Measurements from ENCODE around the gene SNAPC4. TPM values are rescaled to one million over a fixed set of nuclear protein-coding genes. Genes with fewer than 3 reads are reported as not detected.

The SNAPC4 gene
- polyA plus RNA-seq, 1 of the 3 experiments (the other 2 are of a cell fraction), result 9.2 TPM

DNA sequence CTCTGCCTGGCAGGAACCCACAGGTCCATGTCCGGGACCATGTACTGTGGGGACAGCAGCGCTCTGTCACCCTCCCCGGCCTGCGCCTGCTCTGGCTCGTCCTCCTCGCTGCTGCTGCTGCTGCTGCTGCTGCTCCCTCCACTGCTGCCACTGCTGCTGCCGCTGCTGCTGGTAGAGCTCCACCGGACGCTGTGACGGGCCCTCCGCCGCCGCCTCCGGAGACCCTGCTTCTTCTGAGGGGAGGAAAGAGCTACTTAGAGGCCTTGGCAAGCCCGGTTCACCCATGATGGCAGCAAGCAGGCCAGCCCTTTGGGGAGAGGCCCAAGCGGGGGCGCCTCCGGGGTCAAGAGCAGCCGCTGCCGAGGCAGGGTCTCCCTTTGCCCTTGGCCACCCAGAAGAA lies 16.5 kb downstream of the SNAPC4 start:
- Histone ChIP-seq H3K9me3 (no peaks in the 10 kb centered on the region), H3K27me3 (ENCODE audit: insufficient read depth) (no peaks in the 10 kb centered on the region), H3K4me2 (no peak overlapping the region), H3K9me2 (no peaks in the 10 kb centered on the region), H3K4me3 (ENCODE audit: low read depth in 2 of 2, low read length in 1 of 2) (no peak overlapping the region), H3K79me2 (ENCODE audit: insufficient read depth) (no peaks in the 10 kb centered on the region), H3K9ac (no peak overlapping the region), H3F3A (replicated peaks; ENCODE audit: insufficient read depth) (peaks cover 6% of the 10 kb centered on the region), H3K36me3 (replicated peaks in 1 of 2; ENCODE audit: control insufficient read depth in 1 of 2, insufficient read depth in 2 of 2, low read length in 1 of 2) (peaks cover 25 to 68% of the 10 kb centered on the region in 2 experiments), H3K27ac (ENCODE audit: low read depth in 2 of 2, low read length in 1 of 2) (no peak overlapping the region), H2AFZ (ENCODE audit: low read depth) (no peak overlapping the region), H3K4me1 (ENCODE audit: control insufficient read depth in 1 of 2, insufficient read depth in 2 of 2, low read depth in 1 of 2, low read length in 1 of 2) (no peaks in the 10 kb centered on the region), H4K20me1 (ENCODE audit: insufficient read depth) (no peaks in the 10 kb centered on the region)
- no peak for TF ChIP-seq TEAD4 (IDR thresholded peaks at IDR 0.05; ENCODE audit: borderline replicate concordance, insufficient read depth)
- no peak for TF ChIP-seq FOXJ3 (CRISPR knock-in tag; IDR thresholded peaks at IDR 0.05)
- TF ChIP-seq, protein P1, sequence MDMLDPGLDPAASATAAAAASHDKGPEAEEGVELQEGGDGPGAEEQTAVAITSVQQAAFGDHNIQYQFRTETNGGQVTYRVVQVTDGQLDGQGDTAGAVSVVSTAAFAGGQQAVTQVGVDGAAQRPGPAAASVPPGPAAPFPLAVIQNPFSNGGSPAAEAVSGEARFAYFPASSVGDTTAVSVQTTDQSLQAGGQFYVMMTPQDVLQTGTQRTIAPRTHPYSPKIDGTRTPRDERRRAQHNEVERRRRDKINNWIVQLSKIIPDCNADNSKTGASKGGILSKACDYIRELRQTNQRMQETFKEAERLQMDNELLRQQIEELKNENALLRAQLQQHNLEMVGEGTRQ (IDR thresholded peaks at IDR 0.05; ENCODE audit: borderline replicate concordance, low read depth, low read length), result no peak
- TF ChIP-seq NFIC (IDR thresholded peaks at IDR 0.05; ENCODE audit: borderline replicate concordance), result no peak
- TF ChIP-seq, protein P2, sequence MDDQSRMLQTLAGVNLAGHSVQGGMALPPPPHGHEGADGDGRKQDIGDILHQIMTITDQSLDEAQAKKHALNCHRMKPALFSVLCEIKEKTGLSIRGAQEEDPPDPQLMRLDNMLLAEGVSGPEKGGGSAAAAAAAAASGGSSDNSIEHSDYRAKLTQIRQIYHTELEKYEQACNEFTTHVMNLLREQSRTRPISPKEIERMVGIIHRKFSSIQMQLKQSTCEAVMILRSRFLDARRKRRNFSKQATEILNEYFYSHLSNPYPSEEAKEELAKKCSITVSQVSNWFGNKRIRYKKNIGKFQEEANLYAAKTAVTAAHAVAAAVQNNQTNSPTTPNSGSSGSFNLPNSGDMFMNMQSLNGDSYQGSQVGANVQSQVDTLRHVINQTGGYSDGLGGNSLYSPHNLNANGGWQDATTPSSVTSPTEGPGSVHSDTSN (IDR thresholded peaks at IDR 0.05), result no peak
- no peak for TF ChIP-seq GABPA (IDR thresholded peaks at IDR 0.05; ENCODE audit: low read depth)
- TF ChIP-seq, protein P3, sequence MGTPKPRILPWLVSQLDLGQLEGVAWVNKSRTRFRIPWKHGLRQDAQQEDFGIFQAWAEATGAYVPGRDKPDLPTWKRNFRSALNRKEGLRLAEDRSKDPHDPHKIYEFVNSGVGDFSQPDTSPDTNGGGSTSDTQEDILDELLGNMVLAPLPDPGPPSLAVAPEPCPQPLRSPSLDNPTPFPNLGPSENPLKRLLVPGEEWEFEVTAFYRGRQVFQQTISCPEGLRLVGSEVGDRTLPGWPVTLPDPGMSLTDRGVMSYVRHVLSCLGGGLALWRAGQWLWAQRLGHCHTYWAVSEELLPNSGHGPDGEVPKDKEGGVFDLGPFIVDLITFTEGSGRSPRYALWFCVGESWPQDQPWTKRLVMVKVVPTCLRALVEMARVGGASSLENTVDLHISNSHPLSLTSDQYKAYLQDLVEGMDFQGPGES (IDR thresholded peaks at IDR 0.05; ENCODE audit: low read depth, low read length), result no peak
- TF ChIP-seq RXRA (IDR thresholded peaks at IDR 0.05; ENCODE audit: borderline replicate concordance, low read depth), result no peak
- no peak for TF ChIP-seq YY1 (IDR thresholded peaks at IDR 0.05; ENCODE audit: low read depth)
- no peak for TF ChIP-seq ELF1 (IDR thresholded peaks at IDR 0.05)
- TF ChIP-seq MXI1 (IDR thresholded peaks at IDR 0.05; ENCODE audit: low read depth, low read length), result no peak
- TF ChIP-seq, protein P4, sequence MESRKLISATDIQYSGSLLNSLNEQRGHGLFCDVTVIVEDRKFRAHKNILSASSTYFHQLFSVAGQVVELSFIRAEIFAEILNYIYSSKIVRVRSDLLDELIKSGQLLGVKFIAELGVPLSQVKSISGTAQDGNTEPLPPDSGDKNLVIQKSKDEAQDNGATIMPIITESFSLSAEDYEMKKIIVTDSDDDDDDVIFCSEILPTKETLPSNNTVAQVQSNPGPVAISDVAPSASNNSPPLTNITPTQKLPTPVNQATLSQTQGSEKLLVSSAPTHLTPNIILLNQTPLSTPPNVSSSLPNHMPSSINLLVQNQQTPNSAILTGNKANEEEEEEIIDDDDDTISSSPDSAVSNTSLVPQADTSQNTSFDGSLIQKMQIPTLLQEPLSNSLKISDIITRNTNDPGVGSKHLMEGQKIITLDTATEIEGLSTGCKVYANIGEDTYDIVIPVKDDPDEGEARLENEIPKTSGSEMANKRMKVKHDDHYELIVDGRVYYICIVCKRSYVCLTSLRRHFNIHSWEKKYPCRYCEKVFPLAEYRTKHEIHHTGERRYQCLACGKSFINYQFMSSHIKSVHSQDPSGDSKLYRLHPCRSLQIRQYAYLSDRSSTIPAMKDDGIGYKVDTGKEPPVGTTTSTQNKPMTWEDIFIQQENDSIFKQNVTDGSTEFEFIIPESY (IDR thresholded peaks at IDR 0.05; ENCODE audit: borderline replicate concordance, low read depth), result no peak
- TF ChIP-seq RFX5 (IDR thresholded peaks at IDR 0.05; ENCODE audit: low read length), result no peak
- no peak for TF ChIP-seq SIN3A (IDR thresholded peaks at IDR 0.05; ENCODE audit: borderline replicate concordance, low read depth, low read length)
- no peak for TF ChIP-seq EP300 (IDR thresholded peaks at IDR 0.05; ENCODE audit: borderline replicate concordance in 1 of 2, low read depth in 1 of 2, low read length in 1 of 2)
- no peak for TF ChIP-seq EZH2phosphoT487 (IDR thresholded peaks at IDR 0.05; ENCODE audit: borderline replicate concordance, low read depth)
- POLR2A ChIA-PET, result interaction anchor here (3.0 kb wide), 1 partner anchor 18 kb away, joined by 11 read pairs; no protein-coding TSS in a partner anchor
- CTCF ChIA-PET, result interaction anchor here (1.9 kb wide), 1 partner anchor 9 kb away, joined by 5 read pairs; no protein-coding TSS in a partner anchor
- WGBS (ENCODE audit: low lambda C conversion rate), result 97% methylated on average over 7 of the region's 20 CpGs
- DNase-seq, result no peak
